ENCODE measurements around the gene NTN5.

- TF ChIP-seq CTCF (IDR thresholded peaks at IDR 0.05) = no peak
- no peak for TF ChIP-seq POLR2A (IDR thresholded peaks at IDR 0.05)
Measured at GRCh38 chr19:48637449-48637947, 35.3 kb downstream of the NTN5 start.

All from heart left ventricle (tissue), 13 donors.